GM20000 (cell line): Measurements from ENCODE around the gene DDA1.

Source experiments
- DNase-seq: peaks from one replicate; pipeline ENCODE4 v3.0.0; 2012; ENCODE audit warnings: low spot score
- CTCF ChIP-seq: IDR thresholded peaks from 2 replicates; pipeline ENCODE4 v1.5.1; 2012; ENCODE audit warnings: mild to moderate bottlenecking, control low read depth; ENCODE audit errors: extremely low read depth, missing control alignments

Gene DDA1

GRCh38 chr19:17347877-17348276 lies 38.5 kb downstream of the DDA1 start:
- no peak for DNase-seq
- TF ChIP-seq CTCF, result no peak

- no peak for TF ChIP-seq CTCF
- DNase-seq, result no peak
Observed at GRCh38 chr19:17348700-17349099, 39.3 kb downstream of the DDA1 start.

- TF ChIP-seq CTCF, result no peak
- DNase-seq, result no peak
Observed at GRCh38 chr19:17351815-17352435, 42.6 kb downstream of the DDA1 start.

- TF ChIP-seq CTCF, result no peak
- DNase-seq, result no peak
Observed at GRCh38 chr19:17352608-17353280, 43.4 kb downstream of the DDA1 start.

GRCh38 chr19:17353386-17353785 lies 44.0 kb downstream of the DDA1 start:
- DNase-seq, result no peak
- TF ChIP-seq CTCF, result no peak

GRCh38 chr19:17357078-17357666 lies 47.8 kb downstream of the DDA1 start:
- TF ChIP-seq CTCF, result no peak
- DNase-seq, result no peak

- TF ChIP-seq CTCF, result no peak
- no peak for DNase-seq
Observed at GRCh38 chr19:17357724-17358123, 48.4 kb downstream of the DDA1 start.
